Liver (tissue), 9 donors: ENCODE data around the gene RAD50. TPM values are rescaled to one million over a fixed set of nuclear protein-coding genes. Genes with fewer than 3 reads are reported as not detected.

Experiments
- DNase-seq: peaks from one replicate; pipeline ENCODE4 v3.0.0-alpha.2; 2017; ENCODE audit warnings: low spot score
- H3K27ac ChIP-seq, 2 donors: one replicate each; pipeline ENCODE4 v1.7.0; 2013; ENCODE audit warnings: inconsistent platforms in 2 of 2, low read length in 2 of 2, control low read depth in 1 of 2, low read depth in 1 of 2, mild to moderate bottlenecking in 1 of 2
- H3K27me3 ChIP-seq, 4 donors: one replicate each; pipeline versions ENCODE4 v1.6.1 to v1.7.0; 2013; ENCODE audit warnings: low read length in 3 of 4, inconsistent platforms in 1 of 4, mild to moderate bottlenecking in 1 of 4, moderate library complexity in 1 of 4; ENCODE audit not compliant: control insufficient read depth in 4 of 4, insufficient read depth in 4 of 4
- H3K36me3 ChIP-seq, 4 donors: one replicate each; pipeline versions ENCODE4 v1.6.1 to v1.7.0; 2013; ENCODE audit warnings: low read length in 3 of 4, mild to moderate bottlenecking in 3 of 4, low read depth in 1 of 4, moderate library complexity in 1 of 4; ENCODE audit not compliant: control insufficient read depth in 4 of 4, insufficient read depth in 3 of 4
- H3K4me1 ChIP-seq, 4 donors: one replicate each; pipeline versions ENCODE4 v1.6.1 to v1.7.0; 2013; ENCODE audit warnings: low read length in 3 of 4, mild to moderate bottlenecking in 3 of 4, moderate library complexity in 1 of 4; ENCODE audit not compliant: control insufficient read depth in 4 of 4, insufficient read depth in 4 of 4
- H3K4me3 ChIP-seq, 3 donors: one replicate each; pipeline versions ENCODE4 v1.6.1 to v1.7.0; 2013; ENCODE audit warnings: low read length in 3 of 3, control low read depth in 1 of 3, low read depth in 1 of 3, mild to moderate bottlenecking in 1 of 3
- H3K9ac ChIP-seq, 2 donors: one replicate each; pipeline ENCODE4 v1.7.0; 2013; ENCODE audit warnings: low read length in 2 of 2, mild to moderate bottlenecking in 2 of 2, moderate library complexity in 2 of 2, control low read depth in 1 of 2, low read depth in 1 of 2
- H3K9me3 ChIP-seq, 4 donors: one replicate each; pipeline versions ENCODE4 v1.6.1 to v1.7.0; 2013; ENCODE audit warnings: low read length in 3 of 4; ENCODE audit not compliant: control insufficient read depth in 4 of 4
- EGR1 ChIP-seq, 2 donors: IDR thresholded peaks; 2 replicates each; pipeline ENCODE4 v1.6.1; 2016 to 2018; ENCODE audit warnings: antibody characterized with exemption in 2 of 2, low read depth in 2 of 2
- FOXA1 ChIP-seq: IDR thresholded peaks from 2 replicates; pipeline ENCODE4 v1.6.1; 2016; ENCODE audit warnings: antibody characterized with exemption
- FOXA2 ChIP-seq: IDR thresholded peaks from 2 replicates; pipeline ENCODE4 v1.6.1; 2016; ENCODE audit warnings: antibody characterized with exemption
- GABPA ChIP-seq, 2 donors: IDR thresholded peaks in 1 of 2; conservative IDR thresholded peaks in 1 of 2; 2 replicates each; pipeline ENCODE4 v1.6.1; 2016; ENCODE audit warnings: antibody characterized with exemption in 2 of 2, mild to moderate bottlenecking in 1 of 2, moderate library complexity in 1 of 2
- HNF4A ChIP-seq, 2 donors: conservative IDR thresholded peaks; 2 replicates each; pipeline ENCODE4 v1.6.1; 2016; ENCODE audit warnings: antibody characterized with exemption in 2 of 2, mild to moderate bottlenecking in 2 of 2
- HNF4G ChIP-seq: IDR thresholded peaks from 2 replicates; pipeline ENCODE4 v1.6.1; 2016; ENCODE audit warnings: antibody characterized with exemption
- JUND ChIP-seq, 2 donors: IDR thresholded peaks; 2 replicates each; pipeline ENCODE4 v1.6.1; 2016; ENCODE audit warnings: antibody characterized with exemption in 2 of 2
- NR2F2 ChIP-seq: IDR thresholded peaks from 2 replicates; pipeline ENCODE4 v1.6.1; 2016; ENCODE audit warnings: antibody characterized with exemption
- RAD21 ChIP-seq, 2 donors: IDR thresholded peaks; 2 replicates each; pipeline ENCODE4 v1.6.1; 2016; ENCODE audit warnings: antibody characterized with exemption in 2 of 2, mild to moderate bottlenecking in 2 of 2
- RXRA ChIP-seq, 2 donors: IDR thresholded peaks; 2 replicates each; pipeline ENCODE4 v1.6.1; 2017 to 2018; ENCODE audit warnings: antibody characterized with exemption in 2 of 2, mild to moderate bottlenecking in 1 of 2
- SP1 ChIP-seq: IDR thresholded peaks from 2 replicates; pipeline ENCODE4 v1.6.1; 2018; ENCODE audit warnings: antibody characterized with exemption, mild to moderate bottlenecking
- TAF1 ChIP-seq: conservative IDR thresholded peaks from 2 replicates; pipeline ENCODE4 v1.6.1; 2016; ENCODE audit warnings: antibody characterized with exemption, mild to moderate bottlenecking
- YY1 ChIP-seq: IDR thresholded peaks from 2 replicates; pipeline ENCODE4 v1.6.1; 2016; ENCODE audit warnings: antibody characterized with exemption, mild to moderate bottlenecking
- WGBS: extraction: QIAGEN DNeasy Blood & Tissue Kit; methylation state at CpG from one replicate; pipeline ENCODE4 v1.1.7; 2013; 5-methylcytosine and 5-hydroxymethylcytosine counted together
- polyA plus RNA-seq, 2 donors: library from polyadenylated mRNA; stranded (reverse) in 1 of 2; unstranded in 1 of 2; fragments of 200-250 nt in 1 of 2; fragments of >200 nt in 1 of 2; fragmentation: Nextera tagmentation in 1 of 2; extraction: Ambion mirVana in 1 of 2; gene quantifications; one replicate each; pipeline versions ENCODE4 v1.2.1 to v1.2.3, GENCODE V29; 2013 to 2015
- total RNA-seq, 2 donors: library from RNA; depleted of rRNA; stranded (reverse); fragments of >200 nt; gene quantifications; one replicate each; pipeline ENCODE4 v1.2.3, GENCODE V29; 2014
- TF ChIP-seq, protein P1 (sequence below): IDR thresholded peaks from 2 replicates; pipeline ENCODE4 v1.6.1; 2016; ENCODE audit warnings: antibody characterized with exemption
- TF ChIP-seq, protein P2 (sequence below): IDR thresholded peaks from 2 replicates; pipeline ENCODE4 v1.6.1; 2016; ENCODE audit warnings: antibody characterized with exemption
- TF ChIP-seq, protein P3 (sequence below): IDR thresholded peaks from 2 replicates; pipeline ENCODE4 v1.6.1; 2016; ENCODE audit warnings: antibody characterized with exemption, mild to moderate bottlenecking
- TF ChIP-seq, protein P4 (sequence below): IDR thresholded peaks from 2 replicates; pipeline ENCODE4 v1.6.1; 2016; ENCODE audit warnings: antibody characterized with exemption
- TF ChIP-seq, protein P5 (sequence below): fragments of 150-350 bp; IDR thresholded peaks from 2 replicates; pipeline ENCODE4 v1.5.1; 2017; ENCODE audit warnings: improper control_type of control experiment, low read depth, low read length; ENCODE audit not compliant: missing input control
- donor health status: healthy.
- donor health status: healthy.
- donor health status: healthy.
- donor health status: healthy.
- donor health status: healthy.

Gene RAD50
- total and polyA plus RNA-seq, 4 donors = 6.1 to 18.7 (median 14.9) TPM

DNA sequence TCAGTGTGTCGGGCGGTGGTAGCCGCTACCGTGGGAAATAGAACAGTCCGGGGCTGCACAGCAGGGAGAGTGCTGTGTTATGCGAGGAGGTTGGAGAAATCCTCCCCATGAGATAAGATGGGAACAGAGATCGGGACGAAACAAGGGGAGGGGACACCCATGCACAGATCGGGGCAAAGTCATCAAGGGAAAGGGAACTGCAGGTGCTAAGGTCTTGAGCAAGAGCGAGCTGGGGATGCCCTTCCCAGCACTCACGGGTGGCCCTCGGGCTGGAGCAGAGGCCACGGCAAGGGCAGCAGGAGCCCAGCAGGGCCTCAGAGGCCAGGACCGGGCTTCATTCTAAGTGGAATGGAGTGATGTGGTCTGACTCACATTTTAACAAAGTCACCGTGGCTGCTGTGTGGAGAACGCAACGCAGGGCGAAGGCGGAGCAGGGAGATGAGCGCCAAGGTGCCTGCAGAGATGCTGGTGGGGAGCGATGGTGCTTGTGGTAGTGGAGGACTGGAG lies 108.8 kb downstream of the RAD50 start:
- Histone ChIP-seq H3K27me3 (no peaks in the 10 kb centered on the region), H3K36me3 (no peaks in the 10 kb centered on the region), H3K9me3 (no peaks in the 10 kb centered on the region), H3K9ac (no peak overlapping the region), H3K4me1 (no peaks in the 10 kb centered on the region), H3K27ac (no peak overlapping the region), H3K4me3 (no peak overlapping the region)
- DNase-seq = no peak
- TF ChIP-seq, protein P1, sequence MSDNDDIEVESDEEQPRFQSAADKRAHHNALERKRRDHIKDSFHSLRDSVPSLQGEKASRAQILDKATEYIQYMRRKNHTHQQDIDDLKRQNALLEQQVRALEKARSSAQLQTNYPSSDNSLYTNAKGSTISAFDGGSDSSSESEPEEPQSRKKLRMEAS = no peak
- TF ChIP-seq FOXA1 (no peak), FOXA2 (no peak), EGR1 (IDR thresholded peaks at IDR 0.05; ENCODE audit: low read depth in 2 of 2) (no peak), NR2F2 (no peak), YY1 (no peak), HNF4A (conservative IDR thresholded peaks at IDR 0.05) (no peak), HNF4G (no peak), JUND (IDR thresholded peaks at IDR 0.05) (no peak), RAD21 (IDR thresholded peaks at IDR 0.05) (no peak), GABPA (IDR thresholded peaks at IDR 0.05 in 1 of 2, conservative IDR thresholded peaks at IDR 0.05 in 1 of 2) (no peak), RXRA (IDR thresholded peaks at IDR 0.05) (no peak), SP1 (no peak), TAF1 (no peak)
- TF ChIP-seq, protein P2, sequence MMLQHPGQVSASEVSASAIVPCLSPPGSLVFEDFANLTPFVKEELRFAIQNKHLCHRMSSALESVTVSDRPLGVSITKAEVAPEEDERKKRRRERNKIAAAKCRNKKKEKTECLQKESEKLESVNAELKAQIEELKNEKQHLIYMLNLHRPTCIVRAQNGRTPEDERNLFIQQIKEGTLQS = no peak
- TF ChIP-seq, protein P3, sequence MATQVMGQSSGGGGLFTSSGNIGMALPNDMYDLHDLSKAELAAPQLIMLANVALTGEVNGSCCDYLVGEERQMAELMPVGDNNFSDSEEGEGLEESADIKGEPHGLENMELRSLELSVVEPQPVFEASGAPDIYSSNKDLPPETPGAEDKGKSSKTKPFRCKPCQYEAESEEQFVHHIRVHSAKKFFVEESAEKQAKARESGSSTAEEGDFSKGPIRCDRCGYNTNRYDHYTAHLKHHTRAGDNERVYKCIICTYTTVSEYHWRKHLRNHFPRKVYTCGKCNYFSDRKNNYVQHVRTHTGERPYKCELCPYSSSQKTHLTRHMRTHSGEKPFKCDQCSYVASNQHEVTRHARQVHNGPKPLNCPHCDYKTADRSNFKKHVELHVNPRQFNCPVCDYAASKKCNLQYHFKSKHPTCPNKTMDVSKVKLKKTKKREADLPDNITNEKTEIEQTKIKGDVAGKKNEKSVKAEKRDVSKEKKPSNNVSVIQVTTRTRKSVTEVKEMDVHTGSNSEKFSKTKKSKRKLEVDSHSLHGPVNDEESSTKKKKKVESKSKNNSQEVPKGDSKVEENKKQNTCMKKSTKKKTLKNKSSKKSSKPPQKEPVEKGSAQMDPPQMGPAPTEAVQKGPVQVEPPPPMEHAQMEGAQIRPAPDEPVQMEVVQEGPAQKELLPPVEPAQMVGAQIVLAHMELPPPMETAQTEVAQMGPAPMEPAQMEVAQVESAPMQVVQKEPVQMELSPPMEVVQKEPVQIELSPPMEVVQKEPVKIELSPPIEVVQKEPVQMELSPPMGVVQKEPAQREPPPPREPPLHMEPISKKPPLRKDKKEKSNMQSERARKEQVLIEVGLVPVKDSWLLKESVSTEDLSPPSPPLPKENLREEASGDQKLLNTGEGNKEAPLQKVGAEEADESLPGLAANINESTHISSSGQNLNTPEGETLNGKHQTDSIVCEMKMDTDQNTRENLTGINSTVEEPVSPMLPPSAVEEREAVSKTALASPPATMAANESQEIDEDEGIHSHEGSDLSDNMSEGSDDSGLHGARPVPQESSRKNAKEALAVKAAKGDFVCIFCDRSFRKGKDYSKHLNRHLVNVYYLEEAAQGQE = no peak
- TF ChIP-seq, protein P4, sequence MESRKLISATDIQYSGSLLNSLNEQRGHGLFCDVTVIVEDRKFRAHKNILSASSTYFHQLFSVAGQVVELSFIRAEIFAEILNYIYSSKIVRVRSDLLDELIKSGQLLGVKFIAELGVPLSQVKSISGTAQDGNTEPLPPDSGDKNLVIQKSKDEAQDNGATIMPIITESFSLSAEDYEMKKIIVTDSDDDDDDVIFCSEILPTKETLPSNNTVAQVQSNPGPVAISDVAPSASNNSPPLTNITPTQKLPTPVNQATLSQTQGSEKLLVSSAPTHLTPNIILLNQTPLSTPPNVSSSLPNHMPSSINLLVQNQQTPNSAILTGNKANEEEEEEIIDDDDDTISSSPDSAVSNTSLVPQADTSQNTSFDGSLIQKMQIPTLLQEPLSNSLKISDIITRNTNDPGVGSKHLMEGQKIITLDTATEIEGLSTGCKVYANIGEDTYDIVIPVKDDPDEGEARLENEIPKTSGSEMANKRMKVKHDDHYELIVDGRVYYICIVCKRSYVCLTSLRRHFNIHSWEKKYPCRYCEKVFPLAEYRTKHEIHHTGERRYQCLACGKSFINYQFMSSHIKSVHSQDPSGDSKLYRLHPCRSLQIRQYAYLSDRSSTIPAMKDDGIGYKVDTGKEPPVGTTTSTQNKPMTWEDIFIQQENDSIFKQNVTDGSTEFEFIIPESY = no peak
- TF ChIP-seq, protein P5, sequence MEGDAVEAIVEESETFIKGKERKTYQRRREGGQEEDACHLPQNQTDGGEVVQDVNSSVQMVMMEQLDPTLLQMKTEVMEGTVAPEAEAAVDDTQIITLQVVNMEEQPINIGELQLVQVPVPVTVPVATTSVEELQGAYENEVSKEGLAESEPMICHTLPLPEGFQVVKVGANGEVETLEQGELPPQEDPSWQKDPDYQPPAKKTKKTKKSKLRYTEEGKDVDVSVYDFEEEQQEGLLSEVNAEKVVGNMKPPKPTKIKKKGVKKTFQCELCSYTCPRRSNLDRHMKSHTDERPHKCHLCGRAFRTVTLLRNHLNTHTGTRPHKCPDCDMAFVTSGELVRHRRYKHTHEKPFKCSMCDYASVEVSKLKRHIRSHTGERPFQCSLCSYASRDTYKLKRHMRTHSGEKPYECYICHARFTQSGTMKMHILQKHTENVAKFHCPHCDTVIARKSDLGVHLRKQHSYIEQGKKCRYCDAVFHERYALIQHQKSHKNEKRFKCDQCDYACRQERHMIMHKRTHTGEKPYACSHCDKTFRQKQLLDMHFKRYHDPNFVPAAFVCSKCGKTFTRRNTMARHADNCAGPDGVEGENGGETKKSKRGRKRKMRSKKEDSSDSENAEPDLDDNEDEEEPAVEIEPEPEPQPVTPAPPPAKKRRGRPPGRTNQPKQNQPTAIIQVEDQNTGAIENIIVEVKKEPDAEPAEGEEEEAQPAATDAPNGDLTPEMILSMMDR = no peak
- 87% methylated on average over 21 of the region's 21 CpGs for WGBS
